DOHH2 (cell line): ENCODE results near the gene EIF2B2.
A peak's percentile ranks its signal among the peaks of the same experiment; 100 is the strongest.

Experiments used
- H3F3A ChIP-seq: fragments of 200-600 bp; sonication (generic), shearing (Covaris generic); 2 replicates; pipeline ENCODE4 v1.6.0; 2016; ENCODE audit warnings: antibody characterized with exemption, mild to moderate bottlenecking; ENCODE audit not compliant: control insufficient read depth, insufficient read depth
- H3K27ac ChIP-seq: fragments of 200-600 bp; sonication (generic); 2 replicates; pipeline ENCODE4 v1.5.1; 2014; ENCODE audit warnings: low read depth, mild to moderate bottlenecking, low read length, moderate library complexity
- H3K27me3 ChIP-seq: fragments of 200-600 bp; sonication (generic); 2 replicates; pipeline ENCODE4 v1.6.1; 2014; ENCODE audit warnings: mild to moderate bottlenecking, low read length, mixed read lengths; ENCODE audit not compliant: control insufficient read depth
- H3K36me3 ChIP-seq: fragments of 200-600 bp; sonication (generic); 2 replicates; pipeline ENCODE4 v1.6.1; 2014; ENCODE audit warnings: mild to moderate bottlenecking, low read length, moderate library complexity, mixed read lengths; ENCODE audit not compliant: control insufficient read depth
- H3K4me1 ChIP-seq: fragments of 200-600 bp; sonication (generic); 2 replicates; pipeline ENCODE4 v1.6.1; 2014; ENCODE audit warnings: mild to moderate bottlenecking, low read length, mixed read lengths; ENCODE audit not compliant: control insufficient read depth
- H3K4me2 ChIP-seq: fragments of 200-600 bp; sonication (generic); 2 replicates; pipeline ENCODE4 v1.6.0; 2014; ENCODE audit warnings: mild to moderate bottlenecking, low read length, moderate library complexity
- H3K4me3 ChIP-seq: fragments of 200-600 bp; sonication (generic); 2 replicates; pipeline ENCODE4 v1.5.1; 2014; ENCODE audit warnings: mild to moderate bottlenecking, low read length, mixed read lengths
- H3K79me2 ChIP-seq: fragments of 200-600 bp; sonication (generic); 2 replicates; pipeline ENCODE4 v1.6.1; 2014; ENCODE audit warnings: mild to moderate bottlenecking, low read length, mixed read lengths; ENCODE audit not compliant: control insufficient read depth
- H3K9me2 ChIP-seq: fragments of 200-600 bp; sonication (generic); replicated peaks from 2 replicates; pipeline ENCODE4 v1.6.1; 2014; ENCODE audit warnings: mild to moderate bottlenecking, low read length, mixed read lengths; ENCODE audit not compliant: control insufficient read depth
- H3K9me3 ChIP-seq: fragments of 200-600 bp; sonication (generic); 2 replicates; pipeline ENCODE4 v1.6.1; 2014; ENCODE audit warnings: antibody characterized with exemption, low read length, mixed read lengths; ENCODE audit not compliant: control insufficient read depth, insufficient read depth
- H4K20me1 ChIP-seq: fragments of 200-600 bp; sonication (generic); 2 replicates; pipeline ENCODE4 v1.6.0; 2014; ENCODE audit warnings: low read depth, mild to moderate bottlenecking, antibody characterized with exemption, low read length, moderate library complexity; ENCODE audit not compliant: control insufficient read depth, insufficient read depth
- EZH2phosphoT487 ChIP-seq: fragments of 200-600 bp; sonication (generic); IDR thresholded peaks from 2 replicates; pipeline ENCODE4 v1.6.1; 2017; ENCODE audit warnings: borderline replicate concordance, mild to moderate bottlenecking, antibody characterized with exemption, low read length, moderate library complexity, mixed read lengths
- TF ChIP-seq, protein P1 (sequence below): fragments of 200-600 bp; sonication (generic); IDR thresholded peaks from one replicate; pipeline ENCODE4 v1.5.1; 2014; ENCODE audit warnings: antibody characterized with exemption, mild to moderate bottlenecking, low read depth, low read length; ENCODE audit not compliant: poor library complexity, severe bottlenecking

EIF2B2 gene

DNA sequence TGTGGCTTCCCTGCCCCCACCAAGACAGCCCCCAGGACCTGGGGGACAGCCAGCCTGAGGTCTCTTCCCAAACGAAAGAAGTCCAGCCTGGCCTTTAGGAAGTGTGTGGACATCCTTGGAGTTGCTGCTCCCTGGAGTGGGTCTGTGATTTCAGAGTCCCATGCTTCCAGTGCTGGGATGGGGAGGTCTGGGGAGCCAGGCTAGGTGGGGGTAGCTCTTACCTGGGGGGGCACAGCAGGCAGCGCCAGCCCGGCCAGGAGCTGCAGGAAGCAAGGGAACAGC is 47.8 kb upstream of the EIF2B2 start:
- Histone ChIP-seq H3K36me3 (no peaks in the 10 kb centered on the region), H3K4me2 (peak overlapping the region; percentile 64), H3K9me2 (no peaks in the 10 kb centered on the region), H3K79me2 (no peaks in the 10 kb centered on the region), H3K4me1 (peaks cover 6% of the 10 kb centered on the region; the same call in 1 of the 2 replicates), H3K27me3 (peaks cover 9% of the 10 kb centered on the region), H4K20me1 (no peaks in the 10 kb centered on the region), H3F3A (no peaks in the 10 kb centered on the region), H3K4me3 (peak overlapping the region; percentile 59), H3K27ac (no peak overlapping the region), H3K9me3 (no peaks in the 10 kb centered on the region)
- TF ChIP-seq, protein P1, sequence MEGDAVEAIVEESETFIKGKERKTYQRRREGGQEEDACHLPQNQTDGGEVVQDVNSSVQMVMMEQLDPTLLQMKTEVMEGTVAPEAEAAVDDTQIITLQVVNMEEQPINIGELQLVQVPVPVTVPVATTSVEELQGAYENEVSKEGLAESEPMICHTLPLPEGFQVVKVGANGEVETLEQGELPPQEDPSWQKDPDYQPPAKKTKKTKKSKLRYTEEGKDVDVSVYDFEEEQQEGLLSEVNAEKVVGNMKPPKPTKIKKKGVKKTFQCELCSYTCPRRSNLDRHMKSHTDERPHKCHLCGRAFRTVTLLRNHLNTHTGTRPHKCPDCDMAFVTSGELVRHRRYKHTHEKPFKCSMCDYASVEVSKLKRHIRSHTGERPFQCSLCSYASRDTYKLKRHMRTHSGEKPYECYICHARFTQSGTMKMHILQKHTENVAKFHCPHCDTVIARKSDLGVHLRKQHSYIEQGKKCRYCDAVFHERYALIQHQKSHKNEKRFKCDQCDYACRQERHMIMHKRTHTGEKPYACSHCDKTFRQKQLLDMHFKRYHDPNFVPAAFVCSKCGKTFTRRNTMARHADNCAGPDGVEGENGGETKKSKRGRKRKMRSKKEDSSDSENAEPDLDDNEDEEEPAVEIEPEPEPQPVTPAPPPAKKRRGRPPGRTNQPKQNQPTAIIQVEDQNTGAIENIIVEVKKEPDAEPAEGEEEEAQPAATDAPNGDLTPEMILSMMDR: no peak
- TF ChIP-seq EZH2phosphoT487: no peak

DNA sequence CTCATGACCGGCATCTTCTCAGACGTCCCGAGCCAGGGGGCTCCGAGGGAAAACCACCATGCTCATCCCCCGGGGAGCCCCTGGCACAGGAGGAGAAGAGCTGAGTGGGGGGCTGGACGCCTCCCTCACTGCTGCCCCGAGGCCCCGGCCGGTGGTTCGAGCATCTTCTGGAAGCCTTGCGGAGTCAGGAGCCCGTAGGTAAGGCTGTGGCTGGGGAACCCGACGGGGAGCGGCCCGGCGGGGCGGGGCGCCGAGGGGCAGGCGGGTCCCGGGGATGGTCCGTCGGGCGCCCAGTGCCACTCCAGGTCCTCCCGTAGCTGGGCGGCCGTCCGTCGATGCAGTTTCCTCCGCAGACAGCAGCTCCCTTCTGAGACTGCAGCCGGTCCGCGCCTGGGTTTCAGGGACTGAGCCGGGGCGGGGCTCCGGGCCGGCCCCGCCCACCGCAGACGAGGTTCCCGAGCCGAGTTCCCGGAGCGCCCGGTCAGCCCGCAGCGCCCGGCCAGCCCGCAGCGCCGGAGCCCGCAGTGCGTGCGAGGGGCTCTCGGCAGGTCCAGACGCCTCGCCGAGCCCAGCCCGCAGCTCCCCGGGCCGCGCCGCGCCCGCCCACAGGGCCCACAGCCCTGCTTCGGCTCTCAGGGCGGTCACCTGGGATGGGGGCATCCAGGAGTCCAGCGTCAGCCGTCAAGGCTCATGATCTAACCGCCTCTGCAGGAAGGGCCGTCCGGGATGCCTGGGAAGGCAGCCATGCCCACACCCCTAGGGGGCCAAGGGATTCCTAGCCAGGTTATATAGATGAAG is 47.3 kb upstream of the EIF2B2 start, which contains the start of gene PGF:
TSS of gene PGF (minus strand) at position 369 of the 798 bp plus-strand sequence. CDS start at position 14, 355 bp downstream.
- no peak within 1 kb of the TSS for H3K27ac ChIP-seq
- peaks cover 9% of the 10 kb centered on the region for H3K27me3 ChIP-seq
- TF ChIP-seq EZH2phosphoT487: no peak
- TF ChIP-seq, protein P1: no peak
- no peaks in the 10 kb centered on the region for H4K20me1 ChIP-seq
- peaks cover 6% of the 10 kb centered on the region; the same call in 1 of the 2 replicates for H3K4me1 ChIP-seq
- no peaks in the 10 kb centered on the region for H3K9me2 ChIP-seq
- H3K9me3 ChIP-seq: no peaks in the 10 kb centered on the region
- no peaks in the 10 kb centered on the region for H3K79me2 ChIP-seq
- no peaks in the 10 kb centered on the region for H3K36me3 ChIP-seq
- H3K4me2 ChIP-seq: peak within 1 kb of the TSS; percentile 64
- no peaks in the 10 kb centered on the region for H3F3A ChIP-seq
- H3K4me3 ChIP-seq: peak within 1 kb of the TSS; percentile 59

DNA sequence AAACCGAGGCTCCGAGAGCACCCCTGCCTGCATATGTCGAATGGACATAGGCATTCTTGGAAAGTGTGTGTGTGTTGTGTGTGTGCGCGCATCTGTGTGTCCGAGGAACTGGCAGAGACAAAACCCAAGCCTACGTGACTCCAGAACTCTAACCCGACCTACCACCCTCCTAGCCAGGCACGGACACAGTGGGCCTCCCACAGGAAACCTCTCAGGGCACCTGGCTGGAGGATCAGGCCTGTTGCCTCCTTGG is 46.8 kb upstream of the EIF2B2 start:
- H3K4me3 ChIP-seq: no peak overlapping the region
- H3K27ac ChIP-seq: no peak overlapping the region
- no peak overlapping the region for H3K4me2 ChIP-seq
- no peak for TF ChIP-seq EZH2phosphoT487
- TF ChIP-seq, protein P1: no peak
- H3K9me3 ChIP-seq: no peaks in the 10 kb centered on the region
- H4K20me1 ChIP-seq: no peaks in the 10 kb centered on the region
- no peaks in the 10 kb centered on the region for H3K79me2 ChIP-seq
- H3K9me2 ChIP-seq: no peaks in the 10 kb centered on the region
- H3F3A ChIP-seq: no peaks in the 10 kb centered on the region
- H3K36me3 ChIP-seq: no peaks in the 10 kb centered on the region
- H3K27me3 ChIP-seq: peaks cover 9% of the 10 kb centered on the region
- peaks cover 6% of the 10 kb centered on the region; the same call in 1 of the 2 replicates for H3K4me1 ChIP-seq
